Transverse colon (tissue), 4 donors: ENCODE results near the gene MCAM. TPM values are rescaled to one million over a fixed set of nuclear protein-coding genes. Genes with fewer than 3 reads are reported as not detected.

Experiments used
- DNase-seq: peaks from one replicate; pipeline ENCODE4 v3.0.0-alpha.2; 2019
- H3K27ac ChIP-seq, 4 donors: fragments of 200-600 bp; sonication (generic); 2 replicates each; pipeline ENCODE4 v1.5.1; 2016 to 2018; ENCODE audit warnings: inconsistent platforms in 4 of 4
- H3K27me3 ChIP-seq: fragments of 200-600 bp; sonication (generic); 2 replicates; pipeline ENCODE4 v1.5.1; 2017; ENCODE audit warnings: inconsistent platforms
- H3K36me3 ChIP-seq, 4 donors: fragments of 200-600 bp; sonication (generic); 2 replicates each; pipeline ENCODE4 v1.5.1; 2017 to 2019; ENCODE audit warnings: inconsistent platforms in 4 of 4
- H3K4me1 ChIP-seq, 4 donors: fragments of 200-600 bp; sonication (generic); 2 replicates each; pipeline ENCODE4 v1.5.1; 2017 to 2020; ENCODE audit warnings: inconsistent platforms in 4 of 4
- H3K4me3 ChIP-seq, 4 donors: fragments of 200-600 bp; sonication (generic); 1 replicate in 1 of 4; 2 replicates in 3 of 4; pipeline versions ENCODE4 v1.5.1 to v1.6.1; 2017 to 2019; ENCODE audit warnings: inconsistent platforms in 4 of 4
- H3K9me3 ChIP-seq, 2 donors: fragments of 200-600 bp; sonication (generic); 2 replicates each; pipeline ENCODE4 v1.5.1; 2017 to 2019; ENCODE audit warnings: inconsistent platforms in 2 of 2
- CTCF ChIP-seq, 5 experiments: fragments of 200-600 bp in 3 of 5; fragments of 450-650 bp in 2 of 5; sonication (generic) in 3 of 5; IDR thresholded peaks; 1 replicate in 2 of 5; 2 replicates in 3 of 5; pipeline ENCODE4 v1.5.1; 2016 to 2017; ENCODE audit warnings: antibody characterized with exemption in 5 of 5, inconsistent platforms in 3 of 5, mild to moderate bottlenecking in 2 of 5, moderate library complexity in 1 of 5
- EP300 ChIP-seq: sonication (generic); formaldehyde crosslinking; IDR thresholded peaks from one replicate; pipeline ENCODE4 v1.6.1; 2017; ENCODE audit warnings: antibody characterized with exemption, low read depth
- POLR2A ChIP-seq: fragments of 450-650 bp; IDR thresholded peaks from one replicate; pipeline ENCODE4 v1.6.1; 2016; ENCODE audit warnings: antibody characterized with exemption, mild to moderate bottlenecking, moderate library complexity
- POLR2AphosphoS5 ChIP-seq, 3 donors: sonication (generic); formaldehyde crosslinking; IDR thresholded peaks; one replicate each; pipeline ENCODE4 v1.6.1; 2016; ENCODE audit warnings: antibody characterized with exemption in 3 of 3
- WGBS, 2 donors: methylation state at CpG; one replicate each; pipeline ENCODE4 v1.1.5; 2018; ENCODE audit warnings: low coverage in 1 of 2; 5-methylcytosine and 5-hydroxymethylcytosine counted together
- in situ Hi-C, 4 donors: fragments of 200-750 bp; cut with MboI; loops; one replicate each; pipeline versions ENCODE4 v1.15.0 to v1.15.1; 2017; ENCODE audit warnings: low sequenced_read_pairs in 3 of 4, low pct_ligation_motif_present in 1 of 4, low pct_unique_long_range_greater_than_20kb in 1 of 4
- intact Hi-C: fragments of 100-400 bp; cut with DNase I; formaldehyde crosslinking; loops from one replicate; pipeline ENCODE4 v1.15.1; 2023; ENCODE audit warnings: low total_unique reads
- total RNA-seq, 4 donors: library from RNA; depleted of rRNA; stranded (reverse); fragments of >200 nt; gene quantifications; one replicate each; pipeline ENCODE4 v1.1.0, GENCODE V29; 2016

The MCAM gene
- total RNA-seq, 4 donors from 2014 or later: 87.4 to 466 (median 150) TPM

GRCh38 chr11:119344291-119345010 lies 27.5 kb upstream of the MCAM start:
- H3K4me1 ChIP-seq: peaks cover 12 to 22% (median 19%) of the 10 kb centered on the region in 4 donors
- H3K27ac ChIP-seq: no peak overlapping the region
- H3K9me3 ChIP-seq: no peaks in the 10 kb centered on the region
- no peaks in the 10 kb centered on the region for H3K36me3 ChIP-seq
- in situ Hi-C loops: no loop called here
- TF ChIP-seq POLR2AphosphoS5 (IDR thresholded peaks at IDR 0.05) (no peak), CTCF (IDR thresholded peaks at IDR 0.05) (no peak), POLR2A (no peak), EP300 (no peak)
- no peak for DNase-seq
- WGBS, 2 donors: 76% methylated on average over 13 of the region's 14 CpGs; no CpG with 5 or more reads in 1 of the 2 donors
- no peak overlapping the region for H3K4me3 ChIP-seq
- H3K27me3 ChIP-seq: peaks cover 37% of the 10 kb centered on the region
- intact Hi-C loops: no loop called here

- in situ Hi-C loops: no loop called here
- intact Hi-C loops: no loop called here
- Histone ChIP-seq H3K4me3 (no peak overlapping the region), H3K36me3 (no peaks in the 10 kb centered on the region), H3K27me3 (peaks cover 41% of the 10 kb centered on the region), H3K9me3 (no peaks in the 10 kb centered on the region), H3K27ac (no peak overlapping the region), H3K4me1 (peaks cover 17 to 29% (median 25%) of the 10 kb centered on the region in 4 donors)
- TF ChIP-seq POLR2AphosphoS5 (IDR thresholded peaks at IDR 0.05) (no peak), POLR2A (no peak)
- DNase-seq: no peak
- 81 to 82% methylated on average over 4 to 7 of the region's 7 CpGs for WGBS, 2 donors
Observed at GRCh38 chr11:119343726-119344125, 26.8 kb upstream of the MCAM start.

GRCh38 chr11:119342362-119343130 lies 25.6 kb upstream of the MCAM start:
- H3K36me3 ChIP-seq: no peaks in the 10 kb centered on the region
- TF ChIP-seq EP300 (no peak), POLR2AphosphoS5 (IDR thresholded peaks at IDR 0.05) (no peak), CTCF (IDR thresholded peaks at IDR 0.05) (no peak), POLR2A (no peak)
- intact Hi-C loops (no loop called here), in situ Hi-C loops (no loop called here)
- H3K27ac ChIP-seq: no peak overlapping the region
- DNase-seq: no peak
- peaks cover 17 to 41% (median 35%) of the 10 kb centered on the region in 4 donors for H3K4me1 ChIP-seq
- H3K27me3 ChIP-seq: peaks cover 41% of the 10 kb centered on the region
- 51 to 82% methylated on average over 5 to 10 of the region's 10 CpGs for WGBS, 2 donors
- H3K4me3 ChIP-seq: no peak overlapping the region
- H3K9me3 ChIP-seq: no peaks in the 10 kb centered on the region

GRCh38 chr11:119342023-119342300 lies 25.0 kb upstream of the MCAM start:
- Histone ChIP-seq H3K9me3 (no peaks in the 10 kb centered on the region), H3K4me3 (no peak overlapping the region), H3K4me1 (peaks cover 17 to 47% (median 37%) of the 10 kb centered on the region in 4 donors), H3K27ac (no peak overlapping the region), H3K27me3 (peaks cover 41% of the 10 kb centered on the region), H3K36me3 (no peaks in the 10 kb centered on the region)
- in situ Hi-C loops (no loop called here), intact Hi-C loops (no loop called here)
- no peak for DNase-seq
- no peak for TF ChIP-seq POLR2A
- no peak for TF ChIP-seq CTCF (IDR thresholded peaks at IDR 0.05)
- no peak for TF ChIP-seq EP300
- TF ChIP-seq POLR2AphosphoS5 (IDR thresholded peaks at IDR 0.05): no peak
- 63% methylated on average over 7 of the region's 7 CpGs; no CpG with 5 or more reads in 1 of the 2 donors for WGBS, 2 donors
